Immature natural killer cell (primary cell): ENCODE results near the gene PFKFB3. TPM values are rescaled to one million over a fixed set of nuclear protein-coding genes. Genes with fewer than 3 reads are reported as not detected.

Experiments used
- DNase-seq, 3 donors: peaks; one replicate each; pipeline ENCODE4 v3.0.0; 2022; ENCODE audit warnings: mixed read lengths in 1 of 3
- H3K27ac Mint-ChIP-seq, 6 donors: one replicate each; pipeline ENCODE4 v1.8.0; 2020; ENCODE audit warnings: mixed read lengths in 6 of 6, mild to moderate bottlenecking in 5 of 6, inconsistent platforms in 4 of 6, moderate library complexity in 3 of 6
- H3K27me3 Mint-ChIP-seq, 3 donors: one replicate each; pipeline ENCODE4 v1.8.0; 2020 to 2021; ENCODE audit warnings: low read depth in 3 of 3, mild to moderate bottlenecking in 3 of 3, mixed read lengths in 3 of 3, moderate library complexity in 3 of 3, inconsistent platforms in 1 of 3
- H3K36me3 Mint-ChIP-seq, 3 donors: one replicate each; pipeline ENCODE4 v1.8.0; 2020; ENCODE audit warnings: mixed read lengths in 3 of 3, inconsistent platforms in 2 of 3, mild to moderate bottlenecking in 2 of 3
- H3K4me1 Mint-ChIP-seq, 2 donors: one replicate each; pipeline ENCODE4 v1.8.0; 2020; ENCODE audit warnings: inconsistent platforms in 2 of 2, mild to moderate bottlenecking in 2 of 2, mixed read lengths in 2 of 2, moderate library complexity in 1 of 2
- H3K4me3 Mint-ChIP-seq, 5 donors: one replicate each; pipeline ENCODE4 v1.8.0; 2020; ENCODE audit warnings: mild to moderate bottlenecking in 5 of 5, mixed read lengths in 5 of 5, inconsistent platforms in 3 of 5, moderate library complexity in 3 of 5
- H3K9me3 Mint-ChIP-seq, 6 donors: one replicate each; pipeline ENCODE4 v1.8.0; 2020; ENCODE audit warnings: mild to moderate bottlenecking in 6 of 6, mixed read lengths in 6 of 6, inconsistent platforms in 4 of 6, moderate library complexity in 3 of 6
- polyA plus RNA-seq, 3 donors: library from polyadenylated mRNA; unstranded; fragments of 300-500 nt; fragmentation: Illumina TruSeq; gene quantifications; one replicate each; pipeline ENCODE4 v1.2.3, GENCODE V29; 2021

PFKFB3 gene
- polyA plus RNA-seq, 3 donors from 2014 or later, result 3.2 to 8.0 (median 3.9) TPM

GRCh38 chr10:6297522-6297921, 94.8 kb downstream of the PFKFB3 start:
- no peak overlapping the region for H3K4me3 Mint-ChIP-seq
- H3K36me3 Mint-ChIP-seq, result peaks cover 0 to 3% (median 0%) of the 10 kb centered on the region in 3 donors
- H3K27me3 Mint-ChIP-seq, result peaks cover 2 to 5% (median 4%) of the 10 kb centered on the region in 3 donors
- H3K4me1 Mint-ChIP-seq, result peaks cover 12 to 13% of the 10 kb centered on the region in 2 donors
- H3K9me3 Mint-ChIP-seq, result no peaks in the 10 kb centered on the region
- DNase-seq, result no peak
- no peak overlapping the region for H3K27ac Mint-ChIP-seq

GRCh38 chr10:6297951-6298381, 95.2 kb downstream of the PFKFB3 start:
- Mint-ChIP-seq H3K36me3 (peaks cover 0 to 3% (median 0%) of the 10 kb centered on the region in 3 donors), H3K27ac (peak overlapping the region in 1 of 6 donors; percentile 36)

GRCh38 chr10:6298428-6298827, 95.7 kb downstream of the PFKFB3 start:
- Mint-ChIP-seq H3K27me3 (peaks cover 2 to 5% (median 4%) of the 10 kb centered on the region in 3 donors), H3K9me3 (no peaks in the 10 kb centered on the region), H3K4me1 (peaks cover 12 to 13% of the 10 kb centered on the region in 2 donors), H3K36me3 (peaks cover 0 to 3% (median 0%) of the 10 kb centered on the region in 3 donors), H3K27ac (no peak overlapping the region), H3K4me3 (no peak overlapping the region)
- no peak for DNase-seq

More at GRCh38 chr10:6297951-6298381, 95.2 kb downstream of the PFKFB3 start:
- Mint-ChIP-seq H3K27me3 (peaks cover 2 to 5% (median 4%) of the 10 kb centered on the region in 3 donors), H3K4me1 (peaks cover 12 to 13% of the 10 kb centered on the region in 2 donors), H3K9me3 (no peaks in the 10 kb centered on the region), H3K4me3 (no peak overlapping the region)
- DNase-seq, result no peak

- H3K4me3 Mint-ChIP-seq, result peak overlapping the region in 1 of 5 donors; percentile 24
- no peak for DNase-seq
- H3K27me3 Mint-ChIP-seq, result peaks cover 2 to 5% (median 4%) of the 10 kb centered on the region in 3 donors
- H3K27ac Mint-ChIP-seq, result peak overlapping the region in 2 of 6 donors; percentile 12 to 58
- peaks cover 0 to under 1% (median 0%) of the 10 kb centered on the region in 3 donors for H3K36me3 Mint-ChIP-seq
- no peaks in the 10 kb centered on the region for H3K9me3 Mint-ChIP-seq
- H3K4me1 Mint-ChIP-seq, result peaks cover 12 to 13% of the 10 kb centered on the region in 2 donors
Measured at GRCh38 chr10:6299234-6299633, 96.5 kb downstream of the PFKFB3 start.

GRCh38 chr10:6299743-6300105, 97.0 kb downstream of the PFKFB3 start:
- no peaks in the 10 kb centered on the region for H3K36me3 Mint-ChIP-seq
- peak overlapping the region; percentile 17 to 87 (median 62) for H3K27ac Mint-ChIP-seq
- no peaks in the 10 kb centered on the region for H3K9me3 Mint-ChIP-seq
- H3K4me3 Mint-ChIP-seq, result peak overlapping the region in 1 of 5 donors; percentile 69
- peaks cover 2 to 5% (median 2%) of the 10 kb centered on the region in 3 donors for H3K27me3 Mint-ChIP-seq
- peaks cover 12 to 13% of the 10 kb centered on the region in 2 donors for H3K4me1 Mint-ChIP-seq
- no peak for DNase-seq

GRCh38 chr10:6300106-6300783, 97.5 kb downstream of the PFKFB3 start:
- peak overlapping the region; percentile 17 to 87 (median 62) for H3K27ac Mint-ChIP-seq
- DNase-seq, result peak; percentile 36 to 72 (median 41)
- no peaks in the 10 kb centered on the region for H3K36me3 Mint-ChIP-seq
- no peaks in the 10 kb centered on the region for H3K9me3 Mint-ChIP-seq
- H3K27me3 Mint-ChIP-seq, result peaks cover 2 to 5% (median 2%) of the 10 kb centered on the region in 3 donors
- H3K4me3 Mint-ChIP-seq, result peak overlapping the region in 1 of 5 donors; percentile 69
- peaks cover 12 to 13% of the 10 kb centered on the region in 2 donors for H3K4me1 Mint-ChIP-seq

GRCh38 chr10:6300784-6301460, 98.2 kb downstream of the PFKFB3 start:
- peaks cover 0 to 3% (median 0%) of the 10 kb centered on the region in 3 donors for H3K36me3 Mint-ChIP-seq
- peak overlapping the region in 4 of 6 donors; percentile 17 to 87 (median 58) for H3K27ac Mint-ChIP-seq
- peaks cover 2 to 5% (median 2%) of the 10 kb centered on the region in 3 donors for H3K27me3 Mint-ChIP-seq
- no peak overlapping the region for H3K4me3 Mint-ChIP-seq
- H3K4me1 Mint-ChIP-seq, result peaks cover 9 to 13% of the 10 kb centered on the region in 2 donors
- DNase-seq, result no peak
- H3K9me3 Mint-ChIP-seq, result no peaks in the 10 kb centered on the region

- Mint-ChIP-seq H3K27me3 (peaks cover 2 to 5% (median 2%) of the 10 kb centered on the region in 3 donors), H3K4me1 (peaks cover 9 to 13% of the 10 kb centered on the region in 2 donors), H3K27ac (no peak overlapping the region), H3K36me3 (peaks cover 0 to 3% (median 0%) of the 10 kb centered on the region in 3 donors), H3K4me3 (no peak overlapping the region), H3K9me3 (no peaks in the 10 kb centered on the region)
- no peak for DNase-seq
Measured at GRCh38 chr10:6301488-6302075, 98.8 kb downstream of the PFKFB3 start.

Other genes starting within 250 kb of the PFKFB3 start
- 10 to 100 TPM in 2 of 3 donors, 1 to 10 TPM in 1; 7.4 to 22.6 (median 14.4) TPM for gene IL15RA, start 225.4 kb upstream of the PFKFB3 start, polyA plus RNA-seq
- 1 to 10 TPM; 2.7 to 3.9 (median 3.6) TPM for gene IL2RA, start 140.6 kb upstream of the PFKFB3 start, polyA plus RNA-seq
- gene RBM17, start 113.9 kb upstream of the PFKFB3 start, polyA plus RNA-seq, result 10 to 100 TPM; 30.9 to 91.5 (median 55.5) TPM